Neural progenitor cell (in vitro differentiated cells): ENCODE measurements around the gene FARS2.

Experiments
- EZH2 ChIP-seq: fragments of 200-600 bp; sonication (generic); IDR thresholded peaks from 2 replicates; pipeline ENCODE4 v1.6.1; 2017; ENCODE audit warnings: antibody characterized with exemption, mild to moderate bottlenecking, moderate library complexity
- TF ChIP-seq, protein P1 (sequence below): fragments of 200-600 bp; sonication (generic); IDR thresholded peaks from 2 replicates; pipeline ENCODE4 v1.5.1; 2017; ENCODE audit warnings: antibody characterized with exemption, mild to moderate bottlenecking

DNA sequence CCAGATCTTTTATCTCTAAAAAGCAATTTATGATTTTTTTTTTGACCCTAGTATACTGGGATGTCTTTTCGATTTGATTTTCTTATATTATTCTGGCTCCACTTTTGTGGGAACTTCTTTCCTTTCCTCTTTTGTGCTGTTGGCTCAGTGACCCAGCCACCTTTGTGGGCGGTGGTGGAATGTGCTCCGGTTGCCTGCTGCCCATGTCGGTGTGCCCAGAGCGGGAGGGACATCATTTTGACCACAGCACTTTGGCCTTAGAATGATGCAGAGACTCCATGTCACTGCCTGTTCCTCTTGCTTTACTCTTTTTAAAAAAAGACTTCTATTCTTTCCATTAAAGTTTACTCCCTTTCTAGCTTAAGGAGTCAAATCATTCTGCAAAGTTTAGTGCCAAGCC lies 198.0 kb downstream of the FARS2 start:
- TF ChIP-seq, protein P1, sequence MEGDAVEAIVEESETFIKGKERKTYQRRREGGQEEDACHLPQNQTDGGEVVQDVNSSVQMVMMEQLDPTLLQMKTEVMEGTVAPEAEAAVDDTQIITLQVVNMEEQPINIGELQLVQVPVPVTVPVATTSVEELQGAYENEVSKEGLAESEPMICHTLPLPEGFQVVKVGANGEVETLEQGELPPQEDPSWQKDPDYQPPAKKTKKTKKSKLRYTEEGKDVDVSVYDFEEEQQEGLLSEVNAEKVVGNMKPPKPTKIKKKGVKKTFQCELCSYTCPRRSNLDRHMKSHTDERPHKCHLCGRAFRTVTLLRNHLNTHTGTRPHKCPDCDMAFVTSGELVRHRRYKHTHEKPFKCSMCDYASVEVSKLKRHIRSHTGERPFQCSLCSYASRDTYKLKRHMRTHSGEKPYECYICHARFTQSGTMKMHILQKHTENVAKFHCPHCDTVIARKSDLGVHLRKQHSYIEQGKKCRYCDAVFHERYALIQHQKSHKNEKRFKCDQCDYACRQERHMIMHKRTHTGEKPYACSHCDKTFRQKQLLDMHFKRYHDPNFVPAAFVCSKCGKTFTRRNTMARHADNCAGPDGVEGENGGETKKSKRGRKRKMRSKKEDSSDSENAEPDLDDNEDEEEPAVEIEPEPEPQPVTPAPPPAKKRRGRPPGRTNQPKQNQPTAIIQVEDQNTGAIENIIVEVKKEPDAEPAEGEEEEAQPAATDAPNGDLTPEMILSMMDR, result no peak
- no peak for TF ChIP-seq EZH2
